Stimulated activated CD8-positive, alpha-beta memory T cell treated with anti-CD3 and anti-CD28 coated beads, Interleukin-7, amount 100 ng/mL, for 1 hour (primary cell): Measurements from ENCODE around the gene NPIPB8.
"Not testable (repeated sequence)": the region's sequence is repeated elsewhere in the genome, so short reads cannot be mapped to it uniquely, and the experiment has no call there.

Source experiments
- DNase-seq, 2 donors: peaks; one replicate each; pipeline ENCODE4 v3.0.0-alpha.2; 2020; ENCODE audit warnings: low read depth in 2 of 2

Gene NPIPB8

GRCh38 chr16:28637765-28638164 lies at the start of gene NPIPB8:
TSS of gene NPIPB8 (plus strand) at chr16:28638065. CDS start at chr16:28638361, 296 bp downstream.
- DNase-seq = not testable (repeated sequence)

- DNase-seq = no peak
Measured at GRCh38 chr16:28589069-28589468, 48.8 kb upstream of the NPIPB8 start.

- DNase-seq = no peak
Measured at GRCh38 chr16:28589930-28590329, 47.9 kb upstream of the NPIPB8 start.

GRCh38 chr16:28590384-28591340 lies 47.2 kb upstream of the NPIPB8 start:
- no peak for DNase-seq

GRCh38 chr16:28591355-28591754 lies 46.5 kb upstream of the NPIPB8 start:
- no peak for DNase-seq

- no peak for DNase-seq
Measured at GRCh38 chr16:28592511-28592910, 45.4 kb upstream of the NPIPB8 start.

GRCh38 chr16:28592979-28593553 lies 44.8 kb upstream of the NPIPB8 start:
- DNase-seq = no peak

GRCh38 chr16:28595451-28595850 lies 42.4 kb upstream of the NPIPB8 start:
- not testable (repeated sequence) for DNase-seq

GRCh38 chr16:28596115-28596630 lies 41.7 kb upstream of the NPIPB8 start:
- no peak for DNase-seq

- no peak for DNase-seq
Measured at GRCh38 chr16:28596840-28597691, 40.8 kb upstream of the NPIPB8 start, which contains the start of gene SULT1A2. TSS of gene SULT1A2 (minus strand) at chr16:28597050. CDS start at chr16:28595930, 1,120 bp downstream.

- DNase-seq = no peak
Measured at GRCh38 chr16:28597692-28598261, 40.1 kb upstream of the NPIPB8 start.

GRCh38 chr16:28599377-28600285 lies 38.2 kb upstream of the NPIPB8 start:
- DNase-seq = not testable (repeated sequence)

- not testable (repeated sequence) for DNase-seq
Measured at GRCh38 chr16:28600965-28601364, 36.9 kb upstream of the NPIPB8 start.

- not testable (repeated sequence) for DNase-seq
Measured at GRCh38 chr16:28601589-28601988, 36.3 kb upstream of the NPIPB8 start.

- DNase-seq = not testable (repeated sequence)
Measured at GRCh38 chr16:28602062-28602461, 35.8 kb upstream of the NPIPB8 start.

- no peak for DNase-seq
Measured at GRCh38 chr16:28602529-28602928, 35.3 kb upstream of the NPIPB8 start.

GRCh38 chr16:28603381-28604185 lies 34.3 kb upstream of the NPIPB8 start:
- DNase-seq = no peak

- no peak for DNase-seq
Measured at GRCh38 chr16:28604186-28604565, 33.7 kb upstream of the NPIPB8 start.
